SK-N-SH treated with all-trans-retinoic acid at 6 μM for 48 hours (cell line): Measurements from ENCODE around the gene OR2T33.

ENCODE experiments used
- ATAC-seq: fragments of 200-7000 bp; cut with Tn5 transposase; 3 replicates; pipeline ENCODE4 v1.9.1; 2020; ENCODE audit warnings: mild to moderate bottlenecking, moderate library complexity
- ARNTL ChIP-seq: fragments of 450-650 bp; formaldehyde crosslinking; IDR thresholded peaks from 2 replicates; pipeline ENCODE4 v1.5.0; 2020; ENCODE audit warnings: low read depth, mild to moderate bottlenecking, moderate library complexity, borderline replicate concordance
- BACH2 ChIP-seq: fragments of 250-450 bp; sonication (Bioruptor Pico); IDR thresholded peaks from 2 replicates; pipeline ENCODE4 v1.9.0; 2021; ENCODE audit warnings: mild to moderate bottlenecking, borderline replicate concordance
- CSDC2 ChIP-seq: fragments of 250-450 bp; sonication (Bioruptor Pico); IDR thresholded peaks from 2 replicates; pipeline ENCODE4 v1.5.0; 2020; ENCODE audit warnings: mild to moderate bottlenecking, moderate library complexity
- GLIS3 ChIP-seq: fragments of 250-450 bp; sonication (Bioruptor Pico); IDR thresholded peaks from 2 replicates; pipeline ENCODE4 v1.5.0; 2020; ENCODE audit warnings: mild to moderate bottlenecking, moderate library complexity
- ISL1 ChIP-seq: fragments of 250-450 bp; sonication (Bioruptor Pico); IDR thresholded peaks from 2 replicates; pipeline ENCODE4 v2.1.2; 2022; ENCODE audit warnings: mild to moderate bottlenecking, moderate library complexity
- OSR1 ChIP-seq: fragments of 250-450 bp; sonication (Bioruptor Pico); IDR thresholded peaks from 2 replicates; pipeline ENCODE4 v1.8.0; 2022; ENCODE audit warnings: moderate library complexity, mild to moderate bottlenecking, inconsistent platforms
- PPARA ChIP-seq: fragments of 250-450 bp; sonication (Bioruptor Pico); IDR thresholded peaks from 2 replicates; pipeline ENCODE4 v1.5.0; 2020; ENCODE audit warnings: mild to moderate bottlenecking, borderline replicate concordance
- RARB ChIP-seq: fragments of 250-450 bp; sonication (Bioruptor Pico); IDR thresholded peaks from 2 replicates; pipeline ENCODE4 v1.8.0; 2021; ENCODE audit warnings: mild to moderate bottlenecking, moderate library complexity
- SNAI2 ChIP-seq: fragments of 250-450 bp; sonication (Bioruptor Pico); IDR thresholded peaks from 2 replicates; pipeline ENCODE4 v1.5.0; 2020; ENCODE audit warnings: mild to moderate bottlenecking, moderate library complexity
- TCF4 ChIP-seq: fragments of 250-450 bp; sonication (Bioruptor Pico); IDR thresholded peaks from 2 replicates; pipeline ENCODE4 v1.8.0; 2021; ENCODE audit warnings: mild to moderate bottlenecking, moderate library complexity, borderline replicate concordance
- ZC3H10 ChIP-seq: fragments of 250-450 bp; sonication (Bioruptor Pico); IDR thresholded peaks from 2 replicates; pipeline ENCODE4 v1.5.1; 2021; ENCODE audit warnings: mild to moderate bottlenecking, moderate library complexity
- ZFP30 ChIP-seq: fragments of 450-650 bp; formaldehyde crosslinking; IDR thresholded peaks from 2 replicates; pipeline ENCODE4 v1.5.0; 2022; ENCODE audit warnings: mild to moderate bottlenecking, moderate library complexity
- ZNF8 ChIP-seq: fragments of 450-650 bp; formaldehyde crosslinking; IDR thresholded peaks from 2 replicates; pipeline ENCODE4 v1.5.0; 2020; ENCODE audit warnings: mild to moderate bottlenecking, moderate library complexity
- TF ChIP-seq, protein P1 (sequence below): fragments of 250-450 bp; sonication (Bioruptor Pico); IDR thresholded peaks from 2 replicates; pipeline ENCODE4 v1.8.0; 2020; ENCODE audit warnings: mild to moderate bottlenecking, moderate library complexity, borderline replicate concordance
- TF ChIP-seq, protein P2 (sequence below): fragments of 250-450 bp; sonication (Bioruptor Pico); IDR thresholded peaks from 2 replicates; pipeline ENCODE4 v1.5.0; 2020; ENCODE audit warnings: mild to moderate bottlenecking, moderate library complexity
- TF ChIP-seq, protein P3 (sequence below): fragments of 250-450 bp; sonication (Bioruptor Pico); IDR thresholded peaks from 2 replicates; pipeline ENCODE4 v1.8.0; 2021; ENCODE audit warnings: low read depth, mild to moderate bottlenecking, moderate library complexity, borderline replicate concordance
- TF ChIP-seq, protein P4 (sequence below): fragments of 250-450 bp; sonication (Bioruptor Pico); IDR thresholded peaks from 2 replicates; pipeline ENCODE4 v1.5.1; 2021; ENCODE audit warnings: mild to moderate bottlenecking, moderate library complexity
- TF ChIP-seq, protein P5 (sequence below): fragments of 250-450 bp; sonication (Bioruptor Pico); IDR thresholded peaks from 2 replicates; pipeline ENCODE4 v1.5.1; 2020; ENCODE audit warnings: low read depth, mild to moderate bottlenecking, moderate library complexity

OR2T33 gene

DNA sequence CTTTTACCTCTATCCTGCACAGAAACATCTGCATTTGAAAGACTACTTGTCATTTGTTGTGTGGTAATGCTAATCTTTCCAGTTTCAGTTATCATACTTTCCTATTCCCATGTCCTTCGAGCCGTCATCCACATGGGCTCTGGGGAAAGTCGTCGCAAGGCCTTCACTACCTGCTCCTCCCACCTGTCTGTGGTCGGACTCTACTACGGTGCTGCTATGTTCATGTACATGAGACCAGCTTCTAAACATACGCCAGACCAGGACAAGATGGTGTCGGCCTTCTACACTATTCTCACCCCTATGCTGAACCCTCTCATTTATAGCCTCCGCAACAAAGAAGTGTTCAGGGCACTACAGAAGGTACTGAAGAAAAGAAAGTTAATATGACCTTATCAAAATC is 38.3 kb downstream of the OR2T33 start (continued):
- TF ChIP-seq, protein P1, sequence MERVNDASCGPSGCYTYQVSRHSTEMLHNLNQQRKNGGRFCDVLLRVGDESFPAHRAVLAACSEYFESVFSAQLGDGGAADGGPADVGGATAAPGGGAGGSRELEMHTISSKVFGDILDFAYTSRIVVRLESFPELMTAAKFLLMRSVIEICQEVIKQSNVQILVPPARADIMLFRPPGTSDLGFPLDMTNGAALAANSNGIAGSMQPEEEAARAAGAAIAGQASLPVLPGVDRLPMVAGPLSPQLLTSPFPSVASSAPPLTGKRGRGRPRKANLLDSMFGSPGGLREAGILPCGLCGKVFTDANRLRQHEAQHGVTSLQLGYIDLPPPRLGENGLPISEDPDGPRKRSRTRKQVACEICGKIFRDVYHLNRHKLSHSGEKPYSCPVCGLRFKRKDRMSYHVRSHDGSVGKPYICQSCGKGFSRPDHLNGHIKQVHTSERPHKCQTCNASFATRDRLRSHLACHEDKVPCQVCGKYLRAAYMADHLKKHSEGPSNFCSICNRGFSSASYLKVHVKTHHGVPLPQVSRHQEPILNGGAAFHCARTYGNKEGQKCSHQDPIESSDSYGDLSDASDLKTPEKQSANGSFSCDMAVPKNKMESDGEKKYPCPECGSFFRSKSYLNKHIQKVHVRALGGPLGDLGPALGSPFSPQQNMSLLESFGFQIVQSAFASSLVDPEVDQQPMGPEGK (CRISPR knock-in tag): no peak
- no peak for TF ChIP-seq RARB

DNA sequence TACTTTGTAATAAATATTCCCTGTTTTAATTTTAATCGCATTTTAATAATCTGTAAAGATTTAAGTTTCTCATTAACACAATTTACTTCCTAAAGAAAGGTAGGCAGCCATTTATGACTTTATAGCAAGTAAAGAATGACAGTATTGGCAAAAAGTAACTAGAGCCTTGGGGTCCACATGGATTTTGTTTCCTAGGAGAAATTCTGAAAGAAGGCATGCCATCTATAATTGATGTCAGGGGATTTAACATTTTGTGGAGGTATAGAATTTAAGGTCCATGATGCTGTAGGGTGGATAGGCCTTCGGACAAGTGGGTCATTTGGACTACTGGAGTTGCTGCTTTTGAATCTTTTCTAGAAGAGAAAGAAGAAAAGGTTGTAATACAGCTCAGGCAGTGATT is 46.7 kb downstream of the OR2T33 start, which contains the start of gene OR2M4:
OR2M4 (plus strand) TSS at position 301 of the 400 bp plus-strand sequence. CDS start 7,512 bp downstream, outside the sequence.
- TF ChIP-seq ZC3H10 (CRISPR knock-in tag): no peak
- no peak for TF ChIP-seq ARNTL (CRISPR knock-in tag)
- no peak for TF ChIP-seq ZFP30 (CRISPR knock-in tag)
- no peak for TF ChIP-seq PPARA (CRISPR knock-in tag)
- TF ChIP-seq, protein P2, sequence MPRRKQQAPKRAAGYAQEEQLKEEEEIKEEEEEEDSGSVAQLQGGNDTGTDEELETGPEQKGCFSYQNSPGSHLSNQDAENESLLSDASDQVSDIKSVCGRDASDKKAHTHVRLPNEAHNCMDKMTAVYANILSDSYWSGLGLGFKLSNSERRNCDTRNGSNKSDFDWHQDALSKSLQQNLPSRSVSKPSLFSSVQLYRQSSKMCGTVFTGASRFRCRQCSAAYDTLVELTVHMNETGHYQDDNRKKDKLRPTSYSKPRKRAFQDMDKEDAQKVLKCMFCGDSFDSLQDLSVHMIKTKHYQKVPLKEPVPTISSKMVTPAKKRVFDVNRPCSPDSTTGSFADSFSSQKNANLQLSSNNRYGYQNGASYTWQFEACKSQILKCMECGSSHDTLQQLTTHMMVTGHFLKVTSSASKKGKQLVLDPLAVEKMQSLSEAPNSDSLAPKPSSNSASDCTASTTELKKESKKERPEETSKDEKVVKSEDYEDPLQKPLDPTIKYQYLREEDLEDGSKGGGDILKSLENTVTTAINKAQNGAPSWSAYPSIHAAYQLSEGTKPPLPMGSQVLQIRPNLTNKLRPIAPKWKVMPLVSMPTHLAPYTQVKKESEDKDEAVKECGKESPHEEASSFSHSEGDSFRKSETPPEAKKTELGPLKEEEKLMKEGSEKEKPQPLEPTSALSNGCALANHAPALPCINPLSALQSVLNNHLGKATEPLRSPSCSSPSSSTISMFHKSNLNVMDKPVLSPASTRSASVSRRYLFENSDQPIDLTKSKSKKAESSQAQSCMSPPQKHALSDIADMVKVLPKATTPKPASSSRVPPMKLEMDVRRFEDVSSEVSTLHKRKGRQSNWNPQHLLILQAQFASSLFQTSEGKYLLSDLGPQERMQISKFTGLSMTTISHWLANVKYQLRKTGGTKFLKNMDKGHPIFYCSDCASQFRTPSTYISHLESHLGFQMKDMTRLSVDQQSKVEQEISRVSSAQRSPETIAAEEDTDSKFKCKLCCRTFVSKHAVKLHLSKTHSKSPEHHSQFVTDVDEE (CRISPR knock-in tag): no peak
- no peak for TF ChIP-seq SNAI2 (CRISPR knock-in tag)
- no peak for TF ChIP-seq CSDC2 (CRISPR knock-in tag)
- TF ChIP-seq, protein P3, sequence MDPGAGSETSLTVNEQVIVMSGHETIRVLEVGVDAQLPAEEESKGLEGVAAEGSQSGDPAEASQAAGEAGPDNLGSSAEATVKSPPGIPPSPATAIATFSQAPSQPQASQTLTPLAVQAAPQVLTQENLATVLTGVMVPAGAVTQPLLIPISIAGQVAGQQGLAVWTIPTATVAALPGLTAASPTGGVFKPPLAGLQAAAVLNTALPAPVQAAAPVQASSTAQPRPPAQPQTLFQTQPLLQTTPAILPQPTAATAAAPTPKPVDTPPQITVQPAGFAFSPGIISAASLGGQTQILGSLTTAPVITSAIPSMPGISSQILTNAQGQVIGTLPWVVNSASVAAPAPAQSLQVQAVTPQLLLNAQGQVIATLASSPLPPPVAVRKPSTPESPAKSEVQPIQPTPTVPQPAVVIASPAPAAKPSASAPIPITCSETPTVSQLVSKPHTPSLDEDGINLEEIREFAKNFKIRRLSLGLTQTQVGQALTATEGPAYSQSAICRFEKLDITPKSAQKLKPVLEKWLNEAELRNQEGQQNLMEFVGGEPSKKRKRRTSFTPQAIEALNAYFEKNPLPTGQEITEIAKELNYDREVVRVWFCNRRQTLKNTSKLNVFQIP (CRISPR knock-in tag): no peak
- TF ChIP-seq TCF4 (CRISPR knock-in tag): no peak
- TF ChIP-seq, protein P4, sequence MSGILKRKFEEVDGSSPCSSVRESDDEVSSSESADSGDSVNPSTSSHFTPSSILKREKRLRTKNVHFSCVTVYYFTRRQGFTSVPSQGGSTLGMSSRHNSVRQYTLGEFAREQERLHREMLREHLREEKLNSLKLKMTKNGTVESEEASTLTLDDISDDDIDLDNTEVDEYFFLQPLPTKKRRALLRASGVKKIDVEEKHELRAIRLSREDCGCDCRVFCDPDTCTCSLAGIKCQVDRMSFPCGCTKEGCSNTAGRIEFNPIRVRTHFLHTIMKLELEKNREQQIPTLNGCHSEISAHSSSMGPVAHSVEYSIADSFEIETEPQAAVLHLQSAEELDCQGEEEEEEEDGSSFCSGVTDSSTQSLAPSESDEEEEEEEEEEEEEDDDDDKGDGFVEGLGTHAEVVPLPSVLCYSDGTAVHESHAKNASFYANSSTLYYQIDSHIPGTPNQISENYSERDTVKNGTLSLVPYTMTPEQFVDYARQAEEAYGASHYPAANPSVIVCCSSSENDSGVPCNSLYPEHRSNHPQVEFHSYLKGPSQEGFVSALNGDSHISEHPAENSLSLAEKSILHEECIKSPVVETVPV (CRISPR knock-in tag): no peak
- no peak for ATAC-seq

DNA sequence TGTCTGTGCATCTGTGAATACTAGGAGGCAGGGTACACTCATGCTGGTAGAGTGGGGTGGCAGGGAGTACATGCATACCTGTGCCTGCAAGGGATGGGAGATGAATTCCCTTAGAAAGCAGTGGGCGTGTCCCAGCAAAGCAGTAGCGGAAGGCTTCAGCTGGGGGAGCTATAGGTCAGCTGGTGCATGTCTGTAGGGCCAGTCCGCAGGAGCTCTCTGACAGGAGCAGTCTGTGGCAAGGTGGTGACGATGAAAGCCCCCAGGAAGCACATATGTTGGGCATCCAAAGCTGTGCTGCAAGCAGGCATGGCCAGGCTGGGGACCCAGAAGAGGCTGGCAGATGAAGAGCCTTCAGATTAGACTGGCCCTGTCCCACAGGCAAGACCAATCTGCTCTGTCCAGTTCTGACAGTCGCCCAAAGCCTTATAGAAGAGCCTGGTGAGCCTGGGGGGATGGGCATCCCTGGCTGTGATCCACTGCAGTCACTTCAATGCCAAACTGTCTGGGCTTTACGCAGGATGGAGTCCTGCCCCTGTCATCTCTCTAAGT is 48.3 kb downstream of the OR2T33 start:
- TF ChIP-seq, protein P5, sequence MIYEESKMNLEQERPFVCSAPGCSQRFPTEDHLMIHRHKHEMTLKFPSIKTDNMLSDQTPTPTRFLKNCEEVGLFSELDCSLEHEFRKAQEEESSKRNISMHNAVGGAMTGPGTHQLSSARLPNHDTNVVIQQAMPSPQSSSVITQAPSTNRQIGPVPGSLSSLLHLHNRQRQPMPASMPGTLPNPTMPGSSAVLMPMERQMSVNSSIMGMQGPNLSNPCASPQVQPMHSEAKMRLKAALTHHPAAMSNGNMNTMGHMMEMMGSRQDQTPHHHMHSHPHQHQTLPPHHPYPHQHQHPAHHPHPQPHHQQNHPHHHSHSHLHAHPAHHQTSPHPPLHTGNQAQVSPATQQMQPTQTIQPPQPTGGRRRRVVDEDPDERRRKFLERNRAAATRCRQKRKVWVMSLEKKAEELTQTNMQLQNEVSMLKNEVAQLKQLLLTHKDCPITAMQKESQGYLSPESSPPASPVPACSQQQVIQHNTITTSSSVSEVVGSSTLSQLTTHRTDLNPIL (CRISPR knock-in tag): no peak
- no peak for TF ChIP-seq ZC3H10 (CRISPR knock-in tag)
- TF ChIP-seq CSDC2 (CRISPR knock-in tag): no peak
- TF ChIP-seq, protein P2 (CRISPR knock-in tag): no peak
- no peak for TF ChIP-seq ZFP30 (CRISPR knock-in tag)
- no peak for TF ChIP-seq ISL1
- TF ChIP-seq, protein P3 (CRISPR knock-in tag): no peak
- TF ChIP-seq PPARA (CRISPR knock-in tag): no peak
- TF ChIP-seq GLIS3 (CRISPR knock-in tag): no peak
- TF ChIP-seq ZNF8 (CRISPR knock-in tag): no peak
- no peak for TF ChIP-seq OSR1
- no peak for TF ChIP-seq ARNTL (CRISPR knock-in tag)
- no peak for TF ChIP-seq BACH2 (CRISPR knock-in tag)
- TF ChIP-seq TCF4 (CRISPR knock-in tag): no peak
- ATAC-seq: no peak
